Activated gamma-delta T cell treated with anti-CD3 and anti-CD28 coated beads, Interleukin-2, amount 50 U/mL, for 16 hours (primary cell): ENCODE measurements around the gene ARID5B.

Experiments used
- DNase-seq: peaks from one replicate; pipeline ENCODE4 v3.0.0-alpha.2; 2020; ENCODE audit warnings: low read depth

Gene ARID5B

DNA sequence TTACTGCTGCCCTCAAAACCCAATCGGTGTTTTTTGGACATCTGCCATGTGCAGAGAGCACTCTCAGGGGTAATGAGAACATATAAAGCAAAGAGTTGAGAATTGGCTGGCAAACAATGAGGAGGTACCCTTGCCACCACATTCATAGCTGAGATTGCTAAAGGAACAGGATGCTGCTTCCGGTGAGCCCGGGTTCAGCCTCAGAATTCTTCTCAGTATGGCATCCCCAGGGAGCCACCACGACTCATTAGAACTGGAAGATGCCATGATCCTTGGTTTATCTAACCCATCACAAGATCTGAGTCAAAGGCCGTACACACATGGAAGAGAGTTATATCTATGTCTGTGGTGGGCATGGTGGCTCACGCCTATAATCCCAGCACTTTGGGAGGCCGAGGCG, 174.4 kb downstream of the ARID5B start:
- no peak for DNase-seq

DNA sequence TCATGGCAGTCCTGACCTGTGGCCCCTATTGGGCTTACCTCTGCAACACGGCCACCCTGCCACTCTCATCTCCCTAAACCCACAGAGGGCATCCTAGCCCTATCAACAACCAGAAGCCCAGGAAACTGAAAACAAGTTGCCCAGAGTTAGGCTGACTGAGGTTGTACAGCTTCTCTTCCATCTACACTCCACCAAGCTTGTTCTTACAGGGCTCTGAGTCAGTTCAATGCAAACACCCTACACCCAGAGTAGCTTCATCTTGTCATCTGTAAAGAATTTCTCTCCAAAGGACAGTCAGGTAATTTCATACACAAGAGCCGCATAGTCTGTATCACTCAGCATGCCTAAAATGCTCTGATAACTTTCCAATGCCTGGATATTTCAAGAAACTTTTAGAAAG, 175.4 kb downstream of the ARID5B start:
- DNase-seq: no peak

- no peak for DNase-seq
Observed at GRCh38 chr10:62077330-62078015, 176.0 kb downstream of the ARID5B start.

DNA sequence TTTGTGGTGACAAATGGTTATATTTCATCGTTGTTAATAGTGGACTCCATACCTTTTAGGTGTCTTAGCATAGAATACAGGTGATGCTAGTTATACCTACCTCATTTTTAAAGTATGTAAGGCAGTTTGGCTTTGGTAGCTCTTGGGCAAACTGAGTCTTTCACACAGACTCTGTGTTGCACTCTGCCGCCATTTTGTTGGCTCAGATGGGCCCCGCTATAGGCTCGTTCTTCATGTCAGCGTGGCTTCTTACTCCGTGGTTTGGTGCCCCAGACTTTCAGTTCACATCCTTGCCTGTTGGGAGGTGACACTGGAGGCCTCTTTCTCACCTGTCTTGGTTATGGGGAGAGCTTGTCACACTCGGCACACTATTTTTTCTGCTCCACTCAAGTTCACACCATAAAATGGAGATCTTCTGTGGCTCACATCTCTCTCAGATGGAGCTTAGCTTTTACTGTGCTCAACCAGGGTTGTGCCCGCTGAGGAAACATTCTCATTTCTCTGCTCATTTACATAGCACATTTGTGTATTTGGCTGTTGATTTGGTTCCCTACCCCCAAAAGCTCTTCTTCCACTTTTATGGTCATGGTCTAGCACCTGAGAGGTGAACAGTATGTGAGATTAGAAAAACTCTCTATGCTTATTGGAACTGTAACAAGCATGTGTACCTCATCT, 178.5 kb downstream of the ARID5B start:
- no peak for DNase-seq

DNA sequence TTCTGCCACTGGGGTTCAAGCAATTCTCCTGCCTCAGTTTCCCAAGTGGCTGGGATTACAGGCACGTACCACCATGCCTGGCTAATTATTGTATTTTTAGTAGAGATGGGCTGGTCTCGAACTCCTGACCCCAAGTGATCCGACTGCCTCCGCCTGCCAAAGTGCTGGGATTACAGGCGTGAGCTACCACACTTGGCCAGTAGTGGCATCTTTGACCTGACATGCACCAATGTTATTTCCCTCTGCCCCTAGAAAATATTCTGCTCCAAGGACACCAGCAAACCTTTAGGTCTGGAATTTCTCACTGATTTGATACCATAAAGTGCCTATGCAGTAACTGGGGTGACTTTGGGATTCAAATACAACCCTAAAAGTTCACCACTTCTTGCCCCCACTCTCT, 179.4 kb downstream of the ARID5B start:
- no peak for DNase-seq

- no peak for DNase-seq
Observed at GRCh38 chr10:62081341-62082270, 180.1 kb downstream of the ARID5B start.

- no peak for DNase-seq
Observed at GRCh38 chr10:62082271-62082656, 180.8 kb downstream of the ARID5B start.

DNA sequence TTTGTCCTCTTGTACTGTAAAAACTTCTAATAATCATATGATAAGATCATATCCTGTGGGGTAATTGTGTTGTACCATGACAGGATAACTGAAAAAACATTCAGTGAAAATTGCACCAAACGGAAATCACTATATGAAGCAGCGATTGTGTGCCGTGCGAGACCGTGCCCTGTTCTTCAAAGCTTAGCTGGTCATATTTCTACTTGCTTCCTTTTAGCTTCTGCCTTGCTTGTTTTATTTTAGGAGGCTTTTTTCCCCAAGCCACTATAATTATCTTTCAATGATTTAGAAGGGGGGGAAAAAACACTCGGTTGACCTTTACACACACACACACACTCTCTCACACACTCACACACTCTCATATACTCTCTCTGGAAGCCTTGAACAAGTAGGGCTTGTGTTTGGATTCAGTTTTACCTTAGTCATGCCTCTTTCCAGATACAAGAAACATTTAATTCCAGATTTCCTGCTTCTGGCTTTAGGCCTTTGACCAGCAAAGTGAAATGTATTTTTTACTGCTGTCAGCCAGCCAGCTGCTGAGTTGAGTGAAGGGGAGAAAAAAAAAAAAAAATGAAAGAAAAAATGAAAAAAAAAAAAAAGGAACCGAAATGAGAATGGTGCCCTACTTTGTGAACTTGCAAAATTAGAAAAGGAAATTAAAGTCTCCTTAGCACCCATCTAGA, 181.4 kb downstream of the ARID5B start:
- no peak for DNase-seq

DNA sequence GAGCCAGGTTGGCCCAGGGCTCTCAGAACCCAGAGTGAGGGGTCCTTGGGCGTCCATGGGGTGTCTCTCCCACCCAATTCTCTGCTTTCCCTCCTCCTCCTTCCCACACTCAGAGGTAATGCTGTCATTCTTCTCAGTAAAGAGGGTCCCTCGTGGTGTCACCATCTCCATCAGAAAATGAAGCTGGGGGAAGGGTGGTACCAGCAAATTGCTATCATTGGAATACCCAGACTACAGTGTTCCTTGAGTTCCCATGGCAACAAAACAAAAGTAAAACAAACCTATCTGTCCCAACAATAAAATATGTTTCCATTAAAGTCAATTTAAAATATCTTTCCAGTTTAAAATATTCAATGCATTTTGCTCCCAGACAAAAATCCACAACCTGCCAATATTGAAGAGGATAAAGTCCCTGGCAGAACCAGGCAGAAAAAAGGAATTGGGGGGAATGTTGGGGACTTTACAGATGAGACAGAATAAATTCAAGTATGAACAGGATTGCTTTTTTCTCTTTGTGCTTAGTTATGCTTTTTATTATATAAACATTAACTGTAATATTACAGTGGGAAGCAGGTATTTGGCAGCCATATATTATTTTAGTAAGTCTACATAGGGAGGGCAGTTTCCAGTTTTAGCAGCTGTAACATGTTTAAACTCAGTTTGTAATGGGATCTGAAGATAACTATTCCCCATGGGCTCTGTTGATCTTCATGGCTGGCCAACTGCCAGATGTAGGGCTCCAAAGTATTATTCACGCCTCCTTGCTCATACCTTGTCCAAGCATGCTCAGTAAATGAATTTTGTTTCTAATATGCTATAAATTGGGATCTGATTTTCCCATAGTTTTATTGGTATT, 182.1 kb downstream of the ARID5B start:
- no peak for DNase-seq

GRCh38 chr10:62084451-62084850, 183.0 kb downstream of the ARID5B start:
- DNase-seq: no peak

- DNase-seq: no peak
Observed at GRCh38 chr10:62085404-62085803, 183.9 kb downstream of the ARID5B start.

- no peak for DNase-seq
Observed at GRCh38 chr10:62085821-62086220, 184.3 kb downstream of the ARID5B start.

DNA sequence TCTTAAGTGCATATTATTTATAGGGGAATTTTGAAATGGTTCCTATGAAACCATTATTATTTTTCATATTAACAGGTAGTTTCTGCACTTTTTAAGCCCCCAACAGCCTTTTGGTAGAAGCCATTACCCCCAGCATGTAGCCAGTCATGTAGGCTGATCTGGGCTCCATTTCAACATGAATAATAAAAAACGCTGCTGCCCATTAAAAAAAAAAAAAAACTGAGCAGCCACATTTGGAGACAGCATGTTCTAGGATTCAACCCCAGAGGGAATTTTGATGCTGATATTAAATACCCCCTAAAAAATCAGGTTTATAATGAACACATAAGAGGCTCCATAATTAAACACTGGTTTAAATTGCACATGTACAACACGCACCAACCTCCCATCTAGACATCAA, 185.8 kb downstream of the ARID5B start:
- DNase-seq: no peak

GRCh38 chr10:62088786-62089185, 187.3 kb downstream of the ARID5B start:
- DNase-seq: no peak

GRCh38 chr10:62092301-62093030, 191.0 kb downstream of the ARID5B start:
- no peak for DNase-seq

DNA sequence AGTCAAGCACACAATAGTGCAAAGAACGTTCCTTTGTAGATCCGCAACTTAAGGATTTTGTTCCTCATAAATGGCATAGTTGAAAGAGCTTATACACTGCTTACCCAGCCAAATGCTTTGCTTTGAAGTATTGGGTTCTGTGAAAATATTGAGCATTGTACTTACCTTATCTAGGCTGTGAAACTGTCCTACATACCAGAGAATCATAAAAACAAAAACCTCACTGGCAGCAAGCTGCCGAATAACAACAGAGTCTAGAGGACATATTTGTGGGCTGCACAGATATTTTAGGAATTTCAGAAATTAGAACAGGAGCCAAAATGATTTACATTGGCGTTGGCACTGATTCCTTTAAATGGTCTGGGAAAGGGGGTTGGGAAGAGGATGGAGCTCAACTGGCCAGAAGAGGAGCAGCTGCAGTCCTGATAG, 192.4 kb downstream of the ARID5B start:
- DNase-seq: no peak

GRCh38 chr10:62095181-62096122, 194.0 kb downstream of the ARID5B start:
- no peak for DNase-seq

GRCh38 chr10:62096256-62096933, 194.9 kb downstream of the ARID5B start:
- DNase-seq: no peak
